Pancreas (tissue), 10 donors: Measurements from ENCODE around the gene MTNR1B. TPM values are rescaled to one million over a fixed set of nuclear protein-coding genes. Genes with fewer than 3 reads are reported as not detected.

Experiments used
- ATAC-seq, 4 donors: fragments of 200-7000 bp; cut with Tn5 transposase; one replicate each; pipeline versions ENCODE4 v1.8.0 to v1.9.1; 2020; ENCODE audit warnings: mild to moderate bottlenecking in 4 of 4, moderate library complexity in 4 of 4
- DNase-seq, 6 donors: peaks; one replicate each; pipeline ENCODE4 v3.0.0-alpha.2; 2020
- FAIRE-seq: peaks from 2 replicates; lab custom pipeline; 2012; peaks lifted over from hg19 to GRCh38; lab: Jason Lieb, UNC
- H3K27ac ChIP-seq, 4 donors: fragments of 200-600 bp; sonication (generic); 1 replicate in 3 of 4; 2 replicates in 1 of 4; pipeline versions ENCODE4 v1.5.0 to v1.8.0; 2020
- H3K27me3 ChIP-seq, 4 donors: fragments of 200-600 bp; one replicate each; pipeline ENCODE4 v1.8.0; 2021
- H3K36me3 ChIP-seq, 3 donors: fragments of 200-600 bp; sonication (generic) in 1 of 3; one replicate each; pipeline versions ENCODE4 v1.5.0 to v1.8.0; 2020 to 2021
- H3K4me1 ChIP-seq, 3 donors: fragments of 200-600 bp; one replicate each; pipeline ENCODE4 v1.8.0; 2021
- H3K4me3 ChIP-seq, 4 donors: fragments of 200-600 bp; sonication (generic) in 2 of 4; one replicate each; pipeline versions ENCODE4 v1.5.0 to v1.8.0; 2020 to 2021
- H3K9me3 ChIP-seq, 4 donors: fragments of 200-600 bp; one replicate each; pipeline ENCODE4 v1.8.0; 2021
- WGBS, 2 donors: extraction: QIAGEN DNeasy Blood & Tissue Kit; methylation state at CpG; one replicate each; pipeline ENCODE4 v1.1.7; 2013; 5-methylcytosine and 5-hydroxymethylcytosine counted together
- intact Hi-C, 3 donors: fragments of 100-400 bp; cut with DNase I; formaldehyde crosslinking; loops; one replicate each; pipeline versions ENCODE4 v1.11.1 to v1.14.2; 2022
- polyA plus RNA-seq, 2 donors: library from polyadenylated mRNA; stranded (reverse); fragments of 200-250 nt; gene quantifications; one replicate each; pipeline ENCODE4 v1.2.3, GENCODE V29; 2013
- total RNA-seq, 6 donors: library from RNA; stranded (reverse); fragmentation: NEBNext Ultra II Directional in 4 of 6; extraction: Animal tissue kit (Norgen Biotek cat#: 25700) in 4 of 6; gene quantifications; one replicate each; pipeline versions ENCODE4 v1.2.1 to v1.2.4, GENCODE V29; 2021 to 2023
- TF ChIP-seq, protein P1 (sequence below), 4 donors: fragments of 200-600 bp; sonication (generic) in 3 of 4; IDR thresholded peaks; one replicate each; pipeline versions ENCODE4 v1.5.0 to v1.8.0; 2021; ENCODE audit warnings: antibody characterized with exemption in 4 of 4
- donor health status: healthy with polysubstance abuse.
- donor health status: DM: no; HTN: no; CAD: no; lungs with moderate emphysema.
- donor health status: DM: no; HTN: no; CAD: no.
- donor health status: control.
- donor health status: control.
- donor health status: Bipolar disorder and iron deficiency.
- donor health status: DM: yes; HTN: yes; CAD: no.
- donor health status: DM: no; HTN: no; CAD: no.
- donor health status: DM: no; HTN: no; CAD: no.
- donor health status: DM: yes; HTN: yes; CAD: no.

Gene MTNR1B
- total and polyA plus RNA-seq, 8 donors, result 0.07 TPM; not detected in 7

GRCh38 chr11:93000511-93001476 lies 31.3 kb downstream of the MTNR1B start:
- DNase-seq (no peak), FAIRE-seq (no peak), ATAC-seq (no peak)
- Histone ChIP-seq H3K27me3 (no peaks in the 10 kb centered on the region), H3K4me3 (no peak overlapping the region), H3K4me1 (no peaks in the 10 kb centered on the region), H3K36me3 (no peaks in the 10 kb centered on the region), H3K27ac (no peak overlapping the region), H3K9me3 (no peaks in the 10 kb centered on the region)
- TF ChIP-seq, protein P1, sequence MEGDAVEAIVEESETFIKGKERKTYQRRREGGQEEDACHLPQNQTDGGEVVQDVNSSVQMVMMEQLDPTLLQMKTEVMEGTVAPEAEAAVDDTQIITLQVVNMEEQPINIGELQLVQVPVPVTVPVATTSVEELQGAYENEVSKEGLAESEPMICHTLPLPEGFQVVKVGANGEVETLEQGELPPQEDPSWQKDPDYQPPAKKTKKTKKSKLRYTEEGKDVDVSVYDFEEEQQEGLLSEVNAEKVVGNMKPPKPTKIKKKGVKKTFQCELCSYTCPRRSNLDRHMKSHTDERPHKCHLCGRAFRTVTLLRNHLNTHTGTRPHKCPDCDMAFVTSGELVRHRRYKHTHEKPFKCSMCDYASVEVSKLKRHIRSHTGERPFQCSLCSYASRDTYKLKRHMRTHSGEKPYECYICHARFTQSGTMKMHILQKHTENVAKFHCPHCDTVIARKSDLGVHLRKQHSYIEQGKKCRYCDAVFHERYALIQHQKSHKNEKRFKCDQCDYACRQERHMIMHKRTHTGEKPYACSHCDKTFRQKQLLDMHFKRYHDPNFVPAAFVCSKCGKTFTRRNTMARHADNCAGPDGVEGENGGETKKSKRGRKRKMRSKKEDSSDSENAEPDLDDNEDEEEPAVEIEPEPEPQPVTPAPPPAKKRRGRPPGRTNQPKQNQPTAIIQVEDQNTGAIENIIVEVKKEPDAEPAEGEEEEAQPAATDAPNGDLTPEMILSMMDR (IDR thresholded peaks at IDR 0.05), result no peak
- intact Hi-C loops, result no loop called here
- 68 to 78% methylated on average over 2 of the region's 2 CpGs for WGBS, 2 donors

DNA sequence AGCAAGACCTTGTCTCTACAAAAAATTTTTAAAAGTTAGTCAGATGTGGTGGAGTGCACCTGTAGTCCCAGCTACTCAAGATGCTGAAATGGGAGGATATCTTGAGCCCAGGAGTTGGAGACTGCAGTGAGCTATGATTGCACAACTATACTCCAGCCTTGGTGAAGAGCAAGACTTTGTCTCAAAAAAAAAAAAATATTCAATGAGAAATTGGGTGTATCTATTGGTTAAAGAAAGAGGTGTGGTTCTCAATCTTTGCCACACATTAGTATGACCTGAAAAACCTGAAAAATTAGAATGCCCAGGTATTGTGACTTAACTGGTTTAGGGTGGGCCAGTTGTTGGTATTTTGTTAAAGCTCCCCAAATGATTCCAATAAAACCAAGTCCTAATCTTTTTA lies 32.4 kb downstream of the MTNR1B start:
- H3K27me3 ChIP-seq, result no peaks in the 10 kb centered on the region
- FAIRE-seq, result no peak

GRCh38 chr11:93002380-93002779 lies 32.9 kb downstream of the MTNR1B start:
- FAIRE-seq (no peak), ATAC-seq (no peak), DNase-seq (no peak)
- no peak overlapping the region for H3K27ac ChIP-seq
- H3K9me3 ChIP-seq, result no peaks in the 10 kb centered on the region
- no peak overlapping the region for H3K4me3 ChIP-seq
- no peaks in the 10 kb centered on the region for H3K4me1 ChIP-seq
- intact Hi-C loops, result no loop called here
- no peaks in the 10 kb centered on the region for H3K36me3 ChIP-seq
- TF ChIP-seq, protein P1 (IDR thresholded peaks at IDR 0.05), result no peak
- H3K27me3 ChIP-seq, result no peaks in the 10 kb centered on the region
- 57 to 71% methylated on average over 3 of the region's 3 CpGs for WGBS, 2 donors

More for the DNA sequence above, 32.4 kb downstream of the MTNR1B start:
- H3K4me1 ChIP-seq, result no peaks in the 10 kb centered on the region
- TF ChIP-seq, protein P1 (IDR thresholded peaks at IDR 0.05), result no peak
- DNase-seq (no peak), ATAC-seq (no peak)
- intact Hi-C loops, result no loop called here
- H3K36me3 ChIP-seq, result no peaks in the 10 kb centered on the region
- H3K4me3 ChIP-seq, result no peak overlapping the region
- H3K9me3 ChIP-seq, result no peaks in the 10 kb centered on the region
- no peak overlapping the region for H3K27ac ChIP-seq

- H3K9me3 ChIP-seq, result no peaks in the 10 kb centered on the region
- no peaks in the 10 kb centered on the region for H3K27me3 ChIP-seq
- H3K4me1 ChIP-seq, result no peaks in the 10 kb centered on the region
- H3K36me3 ChIP-seq, result no peaks in the 10 kb centered on the region
- DNase-seq, result no peak
- TF ChIP-seq, protein P1 (IDR thresholded peaks at IDR 0.05), result no peak
- H3K27ac ChIP-seq, result no peak overlapping the region
- 40 to 50% methylated on average over 1 of the region's 1 CpG for WGBS, 2 donors
- intact Hi-C loops, result no loop called here
- no peak for ATAC-seq
- H3K4me3 ChIP-seq, result no peak overlapping the region
- no peak for FAIRE-seq
Measured at GRCh38 chr11:93005239-93005638, 35.8 kb downstream of the MTNR1B start.

- no peak for DNase-seq
- intact Hi-C loops, result no loop called here
- no peak overlapping the region for H3K4me3 ChIP-seq
- no peak overlapping the region for H3K27ac ChIP-seq
- TF ChIP-seq, protein P1 (IDR thresholded peaks at IDR 0.05), result no peak
- no peaks in the 10 kb centered on the region for H3K27me3 ChIP-seq
- H3K36me3 ChIP-seq, result no peaks in the 10 kb centered on the region
- 32 to 35% methylated on average over 1 of the region's 1 CpG for WGBS, 2 donors
- ATAC-seq, result no peak
- no peaks in the 10 kb centered on the region for H3K4me1 ChIP-seq
- FAIRE-seq, result no peak
- H3K9me3 ChIP-seq, result no peaks in the 10 kb centered on the region
Measured at GRCh38 chr11:93013646-93014045, 44.2 kb downstream of the MTNR1B start.
